ENCODE data around the gene TGM3. TPM values are rescaled to one million over a fixed set of nuclear protein-coding genes. Genes with fewer than 3 reads are reported as not detected.

Gene TGM3
- total RNA-seq, 4 donors from 2014 or later = 0.21 TPM; not detected in 3

GRCh38 chr20:2295286-2295685 is 515 bp upstream of the TGM3 start:
- TF ChIP-seq POLR2A (IDR thresholded peaks at IDR 0.05) (no peak), CTCF (IDR thresholded peaks at IDR 0.05) (no peak)
- intact Hi-C loops (cut with DNase I; ENCODE audit: low total_unique reads) = no loop called here
- H3K27ac ChIP-seq = no peak overlapping the region
- H3K9me3 ChIP-seq = no peaks in the 10 kb centered on the region
- H3K4me3 ChIP-seq = no peak overlapping the region
- H3K27me3 ChIP-seq = no peaks in the 10 kb centered on the region
- H3K4me1 ChIP-seq = no peaks in the 10 kb centered on the region
- DNase-seq = no peak
- H3K36me3 ChIP-seq = no peaks in the 10 kb centered on the region

- Histone ChIP-seq H3K27me3 (no peaks in the 10 kb centered on the region), H3K9me3 (no peaks in the 10 kb centered on the region), H3K4me3 (no peak overlapping the region), H3K36me3 (no peaks in the 10 kb centered on the region), H3K4me1 (no peaks in the 10 kb centered on the region), H3K27ac (no peak overlapping the region)
- no peak for TF ChIP-seq CTCF (IDR thresholded peaks at IDR 0.05)
- no peak for TF ChIP-seq POLR2A (IDR thresholded peaks at IDR 0.05)
- intact Hi-C loops (cut with DNase I; ENCODE audit: low total_unique reads) = no loop called here
- DNase-seq = no peak
These were observed 939 bp downstream of the TGM3 start for GRCh38 chr20:2296524-2297356.

- DNase-seq = no peak
- Histone ChIP-seq H3K4me1 (no peaks in the 10 kb centered on the region), H3K27me3 (no peaks in the 10 kb centered on the region), H3K27ac (no peak overlapping the region), H3K9me3 (no peaks in the 10 kb centered on the region), H3K4me3 (no peak overlapping the region), H3K36me3 (no peaks in the 10 kb centered on the region)
- no peak for TF ChIP-seq POLR2A (IDR thresholded peaks at IDR 0.05)
- TF ChIP-seq CTCF (IDR thresholded peaks at IDR 0.05) = no peak
- intact Hi-C loops (cut with DNase I; ENCODE audit: low total_unique reads) = no loop called here
These were observed 1.5 kb downstream of the TGM3 start for GRCh38 chr20:2297357-2297728.

- Histone ChIP-seq H3K4me1 (no peaks in the 10 kb centered on the region), H3K27me3 (no peaks in the 10 kb centered on the region), H3K27ac (no peak overlapping the region), H3K9me3 (no peaks in the 10 kb centered on the region), H3K4me3 (no peak overlapping the region), H3K36me3 (no peaks in the 10 kb centered on the region)
- TF ChIP-seq CTCF (IDR thresholded peaks at IDR 0.05) = no peak
- TF ChIP-seq POLR2A (IDR thresholded peaks at IDR 0.05) = no peak
- intact Hi-C loops (cut with DNase I; ENCODE audit: low total_unique reads) = no loop called here
- DNase-seq = no peak
These were observed 2.3 kb downstream of the TGM3 start for GRCh38 chr20:2298116-2298515.

- intact Hi-C loops (cut with DNase I; ENCODE audit: low total_unique reads) = no loop called here
- DNase-seq = no peak
- Histone ChIP-seq H3K27me3 (no peaks in the 10 kb centered on the region), H3K4me3 (no peak overlapping the region), H3K27ac (no peak overlapping the region), H3K36me3 (no peaks in the 10 kb centered on the region), H3K4me1 (no peaks in the 10 kb centered on the region), H3K9me3 (no peaks in the 10 kb centered on the region)
- TF ChIP-seq CTCF (IDR thresholded peaks at IDR 0.05) = no peak
- TF ChIP-seq POLR2A (IDR thresholded peaks at IDR 0.05) = no peak
These were observed 2.9 kb downstream of the TGM3 start for GRCh38 chr20:2298701-2299100.
